K562 (cell line): ENCODE results near the gene GALNT13. TPM values are rescaled to one million over a fixed set of nuclear protein-coding genes. Genes with fewer than 3 reads are reported as not detected.

Source experiments
- ATAC-seq: fragments of 200-7000 bp; cut with Tn5 transposase; 3 replicates; pipeline ENCODE4 v1.9.1; 2020; ENCODE audit warnings: moderate library complexity
- BruUV-seq: library from RNA; stranded (reverse); fragments of 400-500 nt; replicated peaks from 2 replicates; lab custom pipeline; 2021; lab: Mats Ljungman, UMichigan
- CTCF ChIA-PET: fragments of 300-600 bp; formaldehyde crosslinking; extraction: SDS; loops from one replicate; lab custom pipeline; 2021; ENCODE audit warnings: low intra/inter-chr PET ratio; lab: Yijun Ruan, JAX
- POLR2A ChIA-PET: fragments of 300-600, 350-650 bp; sonication (Branson Sonifier 250); formaldehyde crosslinking; extraction: SDS; loops from one replicate; lab custom pipeline; 2021; ENCODE audit warnings: antibody characterized with exemption, inconsistent platforms; lab: Yijun Ruan, JAX
- DNase-seq, 4 experiments: peaks; one replicate each; pipeline versions ENCODE4 v3.0.0 to v3.0.0-alpha.2; 2011 to 2018; ENCODE audit warnings: low spot score in 3 of 4, mixed read lengths in 3 of 4; ENCODE audit errors: extremely low read depth in 1 of 4
- FAIRE-seq: peaks from 2 replicates; lab custom pipeline; 2011; peaks lifted over from hg19 to GRCh38; lab: Jason Lieb, UNC
- H2AFZ ChIP-seq: 2 replicates; pipeline ENCODE4 v1.6.0; 2011; ENCODE audit warnings: low read depth, low read length, control low read depth, inconsistent platforms
- H3K27ac ChIP-seq: fragments of 200-600 bp; 3 replicates; pipeline ENCODE4 v1.8.0; 2011; ENCODE audit warnings: low read depth, mild to moderate bottlenecking, control low read depth, inconsistent platforms, low read length, moderate library complexity, mixed read lengths; ENCODE audit errors: extremely low read depth
- H3K27me3 ChIP-seq, 2 experiments: fragments of 300-600 bp in 1 of 2; 2 replicates in 1 of 2; 3 replicates in 1 of 2; pipeline versions ENCODE4 v1.6.0 to v1.8.0; 2011; ENCODE audit warnings: inconsistent platforms in 2 of 2, low read length in 2 of 2, mild to moderate bottlenecking in 1 of 2, mixed read lengths in 1 of 2, moderate library complexity in 1 of 2; ENCODE audit not compliant: control insufficient read depth in 2 of 2, insufficient read depth in 2 of 2
- H3K36me3 ChIP-seq: fragments of 300-600 bp; 3 replicates; pipeline ENCODE4 v1.8.0; 2011; ENCODE audit warnings: mild to moderate bottlenecking, low read length, inconsistent platforms; ENCODE audit not compliant: control insufficient read depth, insufficient read depth
- H3K4me1 ChIP-seq, 2 experiments: fragments of 200-600 bp in 1 of 2; replicated peaks in 1 of 2; 2 replicates in 1 of 2; 3 replicates in 1 of 2; pipeline versions ENCODE4 v1.5.1 to v1.8.0; 2011; ENCODE audit warnings: inconsistent platforms in 2 of 2, low read length in 2 of 2, mild to moderate bottlenecking in 1 of 2, mixed read lengths in 1 of 2, moderate library complexity in 1 of 2; ENCODE audit not compliant: control insufficient read depth in 2 of 2, insufficient read depth in 2 of 2
- H3K4me2 ChIP-seq: 2 replicates; pipeline ENCODE4 v1.6.1; 2011; ENCODE audit warnings: low read length, control low read depth, inconsistent platforms, mixed read lengths; ENCODE audit not compliant: insufficient read depth
- H3K4me3 ChIP-seq: fragments of 200-600 bp; sonication (generic), shearing (Covaris generic); 2 replicates; pipeline ENCODE4 v1.5.1; 2016; ENCODE audit warnings: control low read depth, inconsistent platforms
- H3K79me2 ChIP-seq: fragments of 200-600 bp; 3 replicates; pipeline ENCODE4 v1.8.0; 2011; ENCODE audit warnings: low read length, inconsistent platforms; ENCODE audit not compliant: control insufficient read depth, insufficient read depth
- H3K9ac ChIP-seq, 2 experiments: 2 replicates each; pipeline versions ENCODE4 v1.6.0 to v1.6.1; 2011; ENCODE audit warnings: low read depth in 2 of 2, low read length in 2 of 2, control low read depth in 1 of 2, inconsistent platforms in 1 of 2, mild to moderate bottlenecking in 1 of 2, mixed read lengths in 1 of 2; ENCODE audit not compliant: insufficient read depth in 1 of 2
- H3K9me1 ChIP-seq: one replicate; pipeline ENCODE4 v1.6.0; 2011; ENCODE audit warnings: inconsistent platforms, mild to moderate bottlenecking, low read length, moderate library complexity; ENCODE audit not compliant: control insufficient read depth, insufficient read depth
- H3K9me3 ChIP-seq: replicated peaks from 2 replicates; pipeline ENCODE4 v1.5.1; 2011; ENCODE audit warnings: low read depth, low read length, inconsistent platforms; ENCODE audit not compliant: control insufficient read depth, insufficient read depth
- H4K20me1 ChIP-seq: replicated peaks from 2 replicates; pipeline ENCODE4 v1.6.1; 2011; ENCODE audit warnings: low read length, inconsistent platforms, mixed read lengths; ENCODE audit not compliant: control insufficient read depth, insufficient read depth
- CEBPB ChIP-seq: fragments of 450-650 bp; IDR thresholded peaks from 2 replicates; pipeline ENCODE4 v1.6.1; 2016; ENCODE audit warnings: missing genetic modification characterization, missing compliant biosample characterization
- E2F3 ChIP-seq: fragments of 250-450 bp; sonication (Bioruptor Pico); IDR thresholded peaks from 2 replicates; pipeline ENCODE4 v1.4.0; 2020; ENCODE audit warnings: mild to moderate bottlenecking
- HEY1 ChIP-seq: fragments of 250-450 bp; sonication (Bioruptor Pico); IDR thresholded peaks from 2 replicates; pipeline ENCODE4 v1.5.0; 2020; ENCODE audit warnings: mild to moderate bottlenecking, moderate library complexity, borderline replicate concordance
- HLTF ChIP-seq: fragments of 450-650 bp; IDR thresholded peaks from 2 replicates; pipeline ENCODE4 v1.6.1; 2016
- HMG20B ChIP-seq: fragments of 250-450 bp; sonication (Bioruptor Pico); IDR thresholded peaks from 2 replicates; pipeline ENCODE4 v1.5.0; 2021; ENCODE audit warnings: mild to moderate bottlenecking
- MAFF ChIP-seq: IDR thresholded peaks from 2 replicates; pipeline ENCODE4 v1.6.1; 2012; ENCODE audit warnings: low read length, improper control_type of control experiment
- MTA3 ChIP-seq: fragments of 450-650 bp; formaldehyde crosslinking; IDR thresholded peaks from 2 replicates; pipeline ENCODE4 v1.6.1; 2017; ENCODE audit warnings: mild to moderate bottlenecking, borderline replicate concordance
- OTX1 ChIP-seq: fragments of 450-650 bp; formaldehyde crosslinking; IDR thresholded peaks from 2 replicates; pipeline ENCODE4 v1.4.0; 2022; ENCODE audit warnings: mild to moderate bottlenecking
- RBM17 ChIP-seq: fragments of 200-400 bp; formaldehyde crosslinking; IDR thresholded peaks from 2 replicates; pipeline ENCODE4 v1.6.1; 2017; ENCODE audit warnings: low read depth, mild to moderate bottlenecking, low read length, borderline replicate concordance
- SREBF1 ChIP-seq: fragments of 150-350 bp; IDR thresholded peaks from 2 replicates; pipeline ENCODE4 v1.6.1; 2014; ENCODE audit warnings: antibody characterized with exemption, low read depth, low read length, borderline replicate concordance
- SRF ChIP-seq, 2 experiments: fragments of 250-450, 450-650 bp in 1 of 2; sonication (Bioruptor Pico) in 1 of 2; sonication (generic) in 1 of 2; formaldehyde crosslinking; IDR thresholded peaks; 2 replicates each; pipeline versions ENCODE4 v1.5.0 to v1.5.1; 2020 to 2022; ENCODE audit warnings: mild to moderate bottlenecking in 1 of 2, missing genetic modification reagents in 1 of 2
- WGBS: fragments of 100-300 bp; shearing (Covaris generic); methylation state at CpG from one replicate; pipeline ENCODE4 v1.1.6; 2016; ENCODE audit warnings: low coverage, mixed read lengths; ENCODE audit not compliant: insufficient coverage; ENCODE audit errors: missing lambda C conversion rate; 5-methylcytosine and 5-hydroxymethylcytosine counted together
- in situ Hi-C: fragments of 300-500 bp; cut with MboI; formaldehyde crosslinking; loops from 4 replicates; pipeline ENCODE4 v1.15.0; 2018; ENCODE audit warnings: inconsistent platforms, mixed read lengths
- intact Hi-C: fragments of 100-400 bp; cut with micrococcal nuclease; formaldehyde crosslinking; loops from 2 replicates; pipeline ENCODE4 v1.14.2; 2022
- polyA plus RNA-seq, 8 experiments: library from polyadenylated mRNA; depleted of rRNA in 4 of 8; stranded (reverse) in 5 of 8; unstranded in 3 of 8; fragments of >200 nt; fragmentation: Nextera tagmentation in 2 of 8; fragmentation: Illumina TruSeq in 1 of 8; extraction: Ambion mirVana in 2 of 8; extraction: Trizol in 1 of 8; gene quantifications; 2 replicates each; pipeline versions ENCODE4 v1.2.1 to v1.2.3, GENCODE V29; 2011 to 2014; ENCODE audit warnings: inconsistent platforms in 1 of 8, missing spikeins in 1 of 8
- total RNA-seq, 7 experiments: library from RNA; depleted of rRNA in 6 of 7; stranded (reverse); fragments of >200 nt in 6 of 7; fragmentation: Illumina TruSeq in 2 of 7; extraction: Trizol in 2 of 7; gene quantifications; 2 replicates each; pipeline versions ENCODE4 v1.2.1 to v1.2.3, GENCODE V29; 2011 to 2021; ENCODE audit warnings: low replicate concordance in 1 of 7
- TF ChIP-seq, protein P1 (sequence below): sonication (generic); formaldehyde crosslinking; IDR thresholded peaks from 2 replicates; pipeline ENCODE4 v1.8.1; 2022; ENCODE audit warnings: missing genetic modification reagents

GALNT13 gene
- total and polyA plus RNA-seq, 9 of the 15 experiments (the other 6 are each of a cell fraction or from before 2014, with no cell fraction given), result not detected

- H3K36me3 ChIP-seq, result no peaks in the 10 kb centered on the region
- 0% methylated on average over 1 of the region's 1 CpG for WGBS
- TF ChIP-seq MAFF, result no peak
- no peak for TF ChIP-seq HEY1 (CRISPR knock-in tag)
- TF ChIP-seq HLTF, result no peak
- no peak for TF ChIP-seq E2F3 (CRISPR knock-in tag)
- TF ChIP-seq, all 486 proteins: peak for 0
- intact Hi-C loops (no loop called here), in situ Hi-C loops (no loop called here)
- H3K9me3 ChIP-seq, result no peaks in the 10 kb centered on the region
- CTCF ChIA-PET, result no interaction called here
- BruUV-seq, result no TSS peak
- no peak overlapping the region for H3K4me2 ChIP-seq
- FAIRE-seq (no peak), DNase-seq (no peak), ATAC-seq (no peak)
- H3K9me1 ChIP-seq, result no peaks in the 10 kb centered on the region
- POLR2A ChIA-PET, result no interaction called here
- no peaks in the 10 kb centered on the region for H3K4me1 ChIP-seq
- no peaks in the 10 kb centered on the region for H3K27me3 ChIP-seq
- H2AFZ ChIP-seq, result no peak overlapping the region
- no peaks in the 10 kb centered on the region for H3K79me2 ChIP-seq
- H4K20me1 ChIP-seq, result no peaks in the 10 kb centered on the region
- H3K27ac ChIP-seq, result no peak overlapping the region
- no peak overlapping the region for H3K4me3 ChIP-seq
- no peak overlapping the region for H3K9ac ChIP-seq
Measured at GRCh38 chr2:154329510-154329909, 457.8 kb downstream of the GALNT13 start.

DNA sequence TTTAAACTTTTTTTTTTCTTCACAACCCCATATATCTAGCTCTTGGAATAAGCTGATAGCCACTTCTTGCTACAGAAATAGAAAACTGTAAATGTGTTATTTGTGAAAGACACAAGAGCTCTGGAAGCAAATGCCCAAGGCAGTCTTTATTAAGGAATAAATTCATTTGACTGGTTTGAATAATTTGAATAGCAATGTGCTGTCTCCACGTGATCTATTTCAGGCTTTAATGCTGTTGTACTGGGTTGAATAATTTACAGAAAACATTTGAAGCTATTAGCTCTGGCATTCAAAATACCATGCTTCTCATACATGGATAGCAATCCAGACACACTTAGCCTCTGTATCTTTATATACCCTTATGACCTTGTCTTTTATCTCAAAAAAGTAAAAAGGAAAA lies 460.1 kb downstream of the GALNT13 start:
- Histone ChIP-seq H3K79me2 (no peaks in the 10 kb centered on the region), H3K4me3 (no peak overlapping the region), H3K27me3 (no peaks in the 10 kb centered on the region), H3K9me1 (no peaks in the 10 kb centered on the region), H3K9me3 (peaks cover 2% of the 10 kb centered on the region; the same call in 1 of the 2 replicates), H3K4me2 (no peak overlapping the region), H3K27ac (no peak overlapping the region), H3K9ac (no peak overlapping the region), H3K4me1 (no peaks in the 10 kb centered on the region), H3K36me3 (no peaks in the 10 kb centered on the region), H2AFZ (no peak overlapping the region), H4K20me1 (no peaks in the 10 kb centered on the region)
- no peak for DNase-seq
- ChIA-PET POLR2A (no interaction called here), CTCF (no interaction called here)
- WGBS, result 0% methylated on average over 1 of the region's 1 CpG
- in situ Hi-C loops (no loop called here), intact Hi-C loops (no loop called here)
- no peak for TF ChIP-seq MTA3
- no peak for TF ChIP-seq HMG20B
- no peak for TF ChIP-seq OTX1 (CRISPR knock-in tag)
- TF ChIP-seq, protein P1, sequence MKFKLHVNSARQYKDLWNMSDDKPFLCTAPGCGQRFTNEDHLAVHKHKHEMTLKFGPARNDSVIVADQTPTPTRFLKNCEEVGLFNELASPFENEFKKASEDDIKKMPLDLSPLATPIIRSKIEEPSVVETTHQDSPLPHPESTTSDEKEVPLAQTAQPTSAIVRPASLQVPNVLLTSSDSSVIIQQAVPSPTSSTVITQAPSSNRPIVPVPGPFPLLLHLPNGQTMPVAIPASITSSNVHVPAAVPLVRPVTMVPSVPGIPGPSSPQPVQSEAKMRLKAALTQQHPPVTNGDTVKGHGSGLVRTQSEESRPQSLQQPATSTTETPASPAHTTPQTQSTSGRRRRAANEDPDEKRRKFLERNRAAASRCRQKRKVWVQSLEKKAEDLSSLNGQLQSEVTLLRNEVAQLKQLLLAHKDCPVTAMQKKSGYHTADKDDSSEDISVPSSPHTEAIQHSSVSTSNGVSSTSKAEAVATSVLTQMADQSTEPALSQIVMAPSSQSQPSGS (CRISPR knock-in tag), result no peak
- TF ChIP-seq SREBF1, result no peak
- TF ChIP-seq SRF (CRISPR knock-in tag; IDR thresholded peaks at IDR 0.05), result no peak
- TF ChIP-seq CEBPB (tag), result no peak
- TF ChIP-seq RBM17, result no peak
- no TSS peak for BruUV-seq
- no peak for FAIRE-seq
- no peak for ATAC-seq
